GM12878 (cell line): Measurements from ENCODE around the gene ARPC5L. TPM values are rescaled to one million over a fixed set of nuclear protein-coding genes. Genes with fewer than 3 reads are reported as not detected.

Source experiments
- ATAC-seq: fragments of 200-7000 bp; cut with Tn5 transposase; 3 replicates; pipeline ENCODE4 v1.9.1; 2020; ENCODE audit warnings: mild to moderate bottlenecking, moderate library complexity
- BruUV-seq: library from RNA; stranded (reverse); fragments of 400-500 nt; replicated peaks from 2 replicates; lab custom pipeline; 2021; lab: Mats Ljungman, UMichigan
- CTCF ChIA-PET: fragments of 300-600 bp; sonication (Branson Sonifier 250); formaldehyde crosslinking; extraction: SDS; loops from one replicate; lab custom pipeline; 2021; ENCODE audit warnings: inconsistent platforms; lab: Yijun Ruan, JAX
- POLR2A ChIA-PET: fragments of 350-600 bp; formaldehyde crosslinking; extraction: SDS; loops from one replicate; lab custom pipeline; 2021; ENCODE audit warnings: inconsistent platforms; lab: Charles Lee
- RAD21 ChIA-PET: fragments of 300-600 bp; sonication (Branson Sonifier 250); formaldehyde crosslinking; loops from one replicate; lab custom pipeline; 2023; ENCODE audit warnings: antibody characterized with exemption; ENCODE audit not compliant: unreplicated experiment; lab: Charles Lee
- SMC1A ChIA-PET: fragments of 300-600 bp; sonication (Branson Sonifier 250); formaldehyde crosslinking; loops from one replicate; lab custom pipeline; 2023; ENCODE audit not compliant: unreplicated experiment, uncharacterized antibody; lab: Charles Lee
- DNase-seq: peaks from one replicate; pipeline ENCODE4 v3.0.0-alpha.2; 2011; ENCODE audit warnings: low read depth, low spot score
- FAIRE-seq: peaks from 3 replicates; lab custom pipeline; 2011; peaks lifted over from hg19 to GRCh38; lab: Jason Lieb, UNC
- H2AFZ ChIP-seq: 2 replicates; pipeline ENCODE4 v1.6.0; 2011; ENCODE audit warnings: low read depth, low read length, control low read depth; ENCODE audit not compliant: control insufficient read depth
- H3K27ac ChIP-seq: 2 replicates; pipeline ENCODE4 v1.5.1; 2011; ENCODE audit warnings: control low read depth; ENCODE audit not compliant: control insufficient read depth, insufficient read depth
- H3K27me3 ChIP-seq, 2 experiments: replicated peaks in 1 of 2; 2 replicates each; pipeline versions ENCODE4 v1.6.0 to v1.6.1; 2011; ENCODE audit warnings: low read length in 1 of 2; ENCODE audit not compliant: control insufficient read depth in 2 of 2, insufficient read depth in 2 of 2
- H3K36me3 ChIP-seq, 2 experiments: 2 replicates each; pipeline ENCODE4 v1.5.1; 2011; ENCODE audit warnings: low read length in 1 of 2; ENCODE audit not compliant: control insufficient read depth in 2 of 2, insufficient read depth in 2 of 2
- H3K4me1 ChIP-seq: 2 replicates; pipeline ENCODE4 v1.6.1; 2011; ENCODE audit warnings: mild to moderate bottlenecking, low read length, moderate library complexity, mixed read lengths; ENCODE audit not compliant: control insufficient read depth, insufficient read depth
- H3K4me2 ChIP-seq: 2 replicates; pipeline ENCODE4 v1.6.0; 2011; ENCODE audit warnings: control low read depth; ENCODE audit not compliant: control insufficient read depth, insufficient read depth
- H3K4me3 ChIP-seq: fragments of 200-600 bp; sonication (generic); 2 replicates; pipeline ENCODE4 v1.5.1; 2016
- H3K79me2 ChIP-seq: 2 replicates; pipeline ENCODE4 v1.6.0; 2011; ENCODE audit warnings: low read length; ENCODE audit not compliant: control insufficient read depth, insufficient read depth
- H3K9ac ChIP-seq: 2 replicates; pipeline ENCODE4 v1.8.0; 2011; ENCODE audit warnings: low read length, control low read depth, mixed read lengths; ENCODE audit not compliant: control insufficient read depth, insufficient read depth
- H3K9me3 ChIP-seq: replicated peaks from 3 replicates; pipeline ENCODE4 v1.5.1; 2011; ENCODE audit warnings: mild to moderate bottlenecking, low read length; ENCODE audit not compliant: control insufficient read depth, insufficient read depth
- H4K20me1 ChIP-seq: 2 replicates; pipeline ENCODE4 v1.6.0; 2011; ENCODE audit not compliant: control insufficient read depth, insufficient read depth
- CBX3 ChIP-seq: fragments of 200-600 bp; sonication (generic); IDR thresholded peaks from 2 replicates; pipeline ENCODE4 v1.6.1; 2016; ENCODE audit warnings: low read depth, borderline replicate concordance
- PAX8 ChIP-seq: fragments of 450-650 bp; IDR thresholded peaks from 2 replicates; pipeline ENCODE4 v1.6.1; 2017; ENCODE audit warnings: mild to moderate bottlenecking, moderate library complexity
- PBX3 ChIP-seq: IDR thresholded peaks from 2 replicates; pipeline ENCODE4 v1.6.1; 2011; ENCODE audit warnings: mild to moderate bottlenecking, low read depth, low read length, moderate library complexity; ENCODE audit not compliant: insufficient replicate concordance
- POLR2A ChIP-seq: IDR thresholded peaks from 2 replicates; pipeline ENCODE4 v1.6.1; 2011; ENCODE audit warnings: low read depth, mild to moderate bottlenecking, low read length
- RAD21 ChIP-seq: IDR thresholded peaks from 2 replicates; pipeline ENCODE4 v1.6.1; 2011; ENCODE audit warnings: mild to moderate bottlenecking, low read depth, low read length, moderate library complexity; ENCODE audit not compliant: insufficient read depth
- TARDBP ChIP-seq: IDR thresholded peaks from 2 replicates; pipeline ENCODE4 v1.6.1; 2016; ENCODE audit warnings: borderline replicate concordance
- WGBS: methylation state at CpG from one replicate; pipeline ENCODE4 v1.1.6; 2016; ENCODE audit warnings: low lambda C conversion rate; ENCODE audit not compliant: insufficient replicate concordance, insufficient coverage; ENCODE audit errors: missing lambda C conversion rate; 5-methylcytosine and 5-hydroxymethylcytosine counted together
- in situ Hi-C: fragments of 300-500 bp; cut with MboI; formaldehyde crosslinking; loops from 9 replicates; pipeline ENCODE4 v1.14.3; 2018; ENCODE audit warnings: mixed read lengths
- intact Hi-C: fragments of 100-400 bp; cut with micrococcal nuclease; formaldehyde crosslinking; loops from one replicate; pipeline ENCODE4 v1.14.2; 2022; ENCODE audit not compliant: unreplicated experiment
- polyA plus RNA-seq, 11 experiments: library from polyadenylated mRNA; depleted of rRNA in 4 of 11; unstranded in 6 of 11; stranded (reverse) in 5 of 11; fragments of >200 nt; fragmentation: Nextera tagmentation in 4 of 11; fragmentation: Illumina TruSeq in 1 of 11; extraction: Ambion mirVana in 4 of 11; extraction: Trizol in 1 of 11; gene quantifications; 1 replicate in 1 of 11; 2 replicates in 10 of 11; pipeline versions ENCODE4 v1.2.1 to v1.2.3, GENCODE V29; 2011 to 2016; ENCODE audit warnings: inconsistent platforms in 2 of 11, missing spikeins in 2 of 11, low read depth in 1 of 11
- total RNA-seq, 4 experiments: library from RNA; depleted of rRNA in 3 of 4; stranded (reverse); fragments of >200 nt in 3 of 4; fragmentation: Illumina TruSeq in 1 of 4; extraction: Trizol in 1 of 4; gene quantifications; 2 replicates each; pipeline versions ENCODE4 v1.2.1 to v1.2.3, GENCODE V29; 2013 to 2021

ARPC5L gene
- total and polyA plus RNA-seq, 10 of the 15 experiments (the other 5 are each of a cell fraction or from before 2014, with no cell fraction given) = 42.3 to 207 (median 104) TPM

- TF ChIP-seq RAD21 = peak; percentile 34; the same call in 1 of the 2 replicates
- peak; percentile 71 for TF ChIP-seq POLR2A
Observed at GRCh38 chr9:124855944-124856765, 5.8 kb upstream of the ARPC5L start (continued).

GRCh38 chr9:124857533-124858162 lies 4.3 kb upstream of the ARPC5L start:
- Histone ChIP-seq H3K4me1 (peaks cover 11% of the 10 kb centered on the region), H3K9me3 (no peaks in the 10 kb centered on the region), H2AFZ (no peak overlapping the region), H3K27me3 (no peaks in the 10 kb centered on the region), H3K79me2 (peaks cover 40% of the 10 kb centered on the region), H4K20me1 (peaks cover 18% of the 10 kb centered on the region)
- WGBS = 90% methylated on average over 24 of the region's 24 CpGs
- in situ Hi-C loops = loop anchor here (5.0 to 25.0 kb wide), 2 partner anchors 240 to 1945 kb away; partner anchors contain the start of genes RC3H2 and ZBTB6
- ChIA-PET POLR2A (no interaction called here), RAD21 (no interaction called here)
- ATAC-seq (no peak), FAIRE-seq (no peak)
- TF ChIP-seq PBX3 (no peak), TARDBP (no peak), POLR2A (peak; percentile 46), PAX8 (no peak), CBX3 (no peak)
- TF ChIP-seq, all 136 proteins: peak for 1
- no peak for DNase-seq
- Histone ChIP-seq H3K4me3 (no peak overlapping the region), H3K36me3 (peaks cover 28 to 31% of the 10 kb centered on the region in 2 experiments; a peak in 3 of 4 replicates), H3K27ac (no peak overlapping the region), H3K9ac (no peak overlapping the region), H3K4me2 (no peak overlapping the region)
- intact Hi-C loops = no loop called here
- ChIA-PET SMC1A (interaction anchor here (2.1 kb wide), 1 partner anchor 84 kb away, joined by 7 read pairs; no protein-coding TSS in a partner anchor), CTCF (interaction anchor here (0.8 to 26.5 kb wide), 3 partner anchors 15 to 82 kb away, joined by 3 to 575 read pairs (median 4); partner anchors contain the start of genes NR6A1 and OLFML2A)
- no TSS peak for BruUV-seq
